Activated CD4-positive, alpha-beta T cell treated with anti-CD3 and anti-CD28 coated beads, Interleukin-2, amount 50 U/mL, for 48 hours (primary cell): Measurements from ENCODE around the gene PRCC.
A peak's percentile ranks its signal among the peaks of the same experiment; 100 is the strongest.

Experiments used
- DNase-seq, 2 experiments: peaks; one replicate each; pipeline ENCODE4 v3.0.0-alpha.2; 2020

Gene PRCC

GRCh38 chr1:156815307-156815826 is 48.0 kb downstream of the PRCC start:
- no peak for DNase-seq

- DNase-seq, result peak in 1 of 2 experiments; percentile 29
Observed at GRCh38 chr1:156815961-156816422, 48.7 kb downstream of the PRCC start.

GRCh38 chr1:156816561-156817328 is 49.4 kb downstream of the PRCC start, which contains the start of gene SH2D2A:
Gene SH2D2A (minus strand): TSS chr1:156816848. CDS start chr1:156816708, 140 bp downstream.
- peak; percentile 91 to 94 for DNase-seq

DNA sequence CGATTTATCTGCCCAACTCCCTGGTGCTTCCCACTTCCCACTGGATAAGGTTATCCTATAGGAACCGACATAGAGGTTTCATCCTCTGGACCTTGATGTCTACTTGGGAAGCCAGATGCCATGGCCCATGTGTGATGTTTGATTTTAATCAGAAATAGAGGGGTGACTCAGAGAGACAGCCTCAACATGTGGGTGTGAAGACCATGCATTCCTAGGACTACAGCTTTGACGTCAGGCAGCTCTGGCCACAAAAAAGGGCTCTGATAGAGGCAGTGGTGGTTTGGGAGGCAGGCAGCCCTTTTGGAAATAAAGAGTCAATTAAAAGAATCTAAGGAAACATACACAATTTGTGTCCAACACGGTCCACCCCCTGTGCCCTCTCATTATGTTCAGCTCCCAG is 54.5 kb downstream of the PRCC start:
- DNase-seq, result peak; percentile 59 to 69

- DNase-seq, result no peak
Observed at GRCh38 chr1:156822680-156823079, 55.3 kb downstream of the PRCC start.

GRCh38 chr1:156823210-156823790 is 56.0 kb downstream of the PRCC start:
- DNase-seq, result no peak

DNA sequence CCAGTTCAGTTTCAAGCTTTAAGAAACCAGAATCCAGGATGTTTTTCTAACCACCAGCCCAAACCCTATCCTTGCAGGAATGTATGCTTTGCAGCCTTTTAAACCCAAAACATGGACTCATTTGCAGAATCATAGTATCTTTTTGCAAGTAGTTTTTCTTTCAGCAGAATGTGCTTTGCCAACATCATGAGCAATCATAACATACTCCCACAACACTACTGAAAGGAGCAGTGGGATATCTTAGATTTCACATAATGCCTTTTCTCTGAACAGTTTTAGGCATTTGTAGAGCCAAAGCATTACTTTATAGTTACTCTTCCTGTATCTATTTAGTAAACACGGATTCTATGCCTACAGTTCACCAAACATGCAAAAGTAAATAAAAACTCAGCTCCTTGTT is 59.3 kb downstream of the PRCC start:
- DNase-seq, result no peak

GRCh38 chr1:156828400-156829124 is 61.2 kb downstream of the PRCC start:
- no peak for DNase-seq

DNA sequence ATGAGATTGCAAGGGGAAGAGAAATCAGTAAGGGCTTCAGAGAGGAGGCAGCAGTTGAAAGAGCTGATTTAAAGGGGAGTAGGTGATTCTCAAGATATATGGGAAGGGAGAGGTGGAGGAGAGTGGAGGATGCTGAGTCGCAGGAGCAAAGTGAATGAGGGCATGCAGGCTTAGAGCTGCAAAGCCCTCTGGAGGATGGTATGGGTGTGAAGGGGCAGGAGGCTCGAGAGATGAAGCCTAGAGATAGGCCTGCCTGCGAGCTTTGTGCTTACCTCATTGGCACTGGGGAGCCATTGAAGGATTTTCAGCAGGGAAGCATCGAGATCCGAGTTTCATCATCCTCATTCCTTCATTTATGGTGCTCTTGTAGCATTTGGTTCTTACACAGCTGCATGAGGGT is 65.1 kb downstream of the PRCC start:
- no peak for DNase-seq

DNA sequence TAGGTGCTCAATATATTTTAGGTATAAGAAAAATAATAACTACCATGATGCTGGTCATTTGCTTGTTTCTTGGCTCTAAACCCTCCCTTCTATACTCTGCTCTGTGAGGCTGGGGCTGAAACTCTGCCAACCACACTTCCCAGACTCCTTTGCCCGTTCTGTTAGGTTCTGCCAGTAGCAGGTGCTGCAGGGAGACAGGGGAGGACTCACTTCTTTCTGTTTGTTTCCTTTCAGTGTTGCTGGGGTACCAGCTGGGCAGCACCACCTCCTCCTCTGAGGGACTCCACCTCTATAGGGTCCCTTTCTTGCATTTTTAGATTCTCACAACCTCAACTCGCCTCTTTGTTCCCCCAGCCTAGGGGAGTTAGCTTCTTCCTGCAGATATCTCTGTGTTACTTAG is 66.3 kb downstream of the PRCC start:
- DNase-seq, result no peak

- DNase-seq, result no peak
Observed at GRCh38 chr1:156834322-156834721, 67.0 kb downstream of the PRCC start.

GRCh38 chr1:156836041-156836654 is 68.8 kb downstream of the PRCC start:
- peak; percentile 64 to 73 for DNase-seq

DNA sequence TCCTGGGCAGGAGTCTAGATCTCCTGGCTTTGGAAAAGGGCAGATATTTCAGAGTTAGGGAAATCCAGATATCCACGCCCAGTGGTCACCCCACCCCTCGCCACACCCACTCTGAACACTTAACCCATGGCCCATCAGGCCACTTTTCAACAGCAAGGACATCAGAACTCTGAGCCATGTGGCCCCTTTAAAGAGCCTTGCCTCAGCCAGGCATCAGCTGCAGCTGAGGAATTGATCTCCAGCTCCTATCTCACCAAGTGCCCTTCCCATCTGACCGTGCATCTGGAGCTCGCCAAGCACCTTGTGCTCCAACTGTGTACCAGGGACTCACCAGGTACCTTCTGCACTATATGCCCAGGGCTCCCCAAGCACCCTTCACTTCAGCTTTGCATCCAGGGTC is 69.6 kb downstream of the PRCC start:
- DNase-seq, result no peak

GRCh38 chr1:156838972-156839371 is 71.6 kb downstream of the PRCC start:
- DNase-seq, result peak; percentile 48 to 58

GRCh38 chr1:156839426-156840109 is 72.2 kb downstream of the PRCC start:
- no peak for DNase-seq

DNA sequence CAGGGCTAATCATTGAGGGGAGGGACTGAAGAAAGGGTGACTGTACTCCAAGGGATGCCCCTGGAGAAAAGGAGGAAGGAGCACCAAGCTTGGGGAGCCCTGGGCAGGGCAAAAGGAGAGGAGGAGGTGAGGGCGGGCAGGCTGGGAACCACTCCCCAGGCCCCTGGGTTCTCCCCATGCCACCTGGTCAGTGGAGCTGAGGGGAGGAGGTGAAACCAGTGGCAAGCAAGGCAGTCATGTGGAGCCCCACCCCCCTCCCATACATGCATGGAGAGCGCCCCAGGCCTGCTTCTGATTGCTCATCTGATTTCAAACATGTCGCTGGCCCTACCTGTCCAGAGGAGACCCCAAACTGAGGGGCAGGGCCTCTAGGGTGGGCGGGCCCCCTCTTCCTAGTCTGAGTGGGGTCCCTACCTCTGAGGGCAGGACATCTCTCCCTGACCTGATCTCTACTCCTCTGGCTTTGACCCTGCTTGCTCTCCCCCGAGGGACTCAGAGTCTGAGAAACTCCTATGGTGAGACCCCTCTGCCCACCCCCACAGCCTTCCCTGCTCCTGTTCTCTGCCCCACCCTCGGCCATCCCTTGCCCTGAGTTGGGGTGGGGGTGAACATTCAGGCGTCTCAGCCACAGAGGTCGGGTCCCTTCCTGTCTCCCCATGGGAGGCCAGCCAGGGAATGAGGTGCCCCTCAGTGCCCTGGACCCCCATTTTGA is 73.0 kb downstream of the PRCC start:
- no peak for DNase-seq

DNA sequence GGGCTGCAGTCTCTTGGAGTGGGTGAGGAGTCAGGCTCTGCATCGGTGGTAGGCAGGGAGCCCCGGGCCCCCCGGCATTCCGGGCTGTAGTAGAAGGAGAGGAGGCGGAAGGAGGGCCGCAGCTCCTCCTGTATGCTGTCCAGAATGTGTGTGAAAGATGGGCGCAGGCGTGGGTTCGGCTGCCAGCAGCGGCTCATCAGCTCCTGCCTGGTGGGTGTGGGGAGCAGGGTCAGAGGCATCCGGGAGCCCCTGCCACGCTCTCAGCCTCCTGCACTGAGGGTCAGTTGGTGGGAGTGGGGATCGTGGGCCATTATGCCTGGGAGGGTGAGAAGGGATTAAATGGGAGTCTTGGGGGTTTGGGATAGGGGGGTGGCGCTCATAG is 73.6 kb downstream of the PRCC start:
- no peak for DNase-seq

DNA sequence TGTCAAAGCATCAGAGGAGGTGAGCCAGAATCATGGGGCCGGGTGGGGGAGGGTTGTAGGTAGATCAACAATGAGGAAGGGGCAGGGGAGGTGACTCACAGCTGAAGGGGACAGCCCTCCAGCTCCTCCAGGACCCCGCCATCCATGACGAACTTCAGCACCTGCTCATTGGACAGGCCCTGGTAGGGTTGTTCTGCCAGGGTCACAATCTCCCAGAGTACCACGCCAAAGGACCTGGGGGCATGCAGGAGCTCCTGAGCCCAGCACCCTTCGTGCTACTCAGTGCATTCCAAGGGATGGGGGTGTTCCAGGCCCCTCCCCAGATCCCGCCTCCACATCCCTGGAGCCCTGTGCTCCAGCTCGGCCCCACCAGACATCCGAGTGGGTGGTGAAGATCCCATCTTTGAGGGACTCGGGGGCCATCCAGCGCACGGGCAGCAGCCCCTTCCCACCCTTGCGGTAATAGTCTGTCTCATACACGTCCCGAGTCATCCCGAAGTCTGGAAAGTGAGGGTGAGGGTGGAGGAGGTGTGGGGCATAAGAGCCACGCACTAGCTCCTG is 74.0 kb downstream of the PRCC start:
- no peak for DNase-seq

DNA sequence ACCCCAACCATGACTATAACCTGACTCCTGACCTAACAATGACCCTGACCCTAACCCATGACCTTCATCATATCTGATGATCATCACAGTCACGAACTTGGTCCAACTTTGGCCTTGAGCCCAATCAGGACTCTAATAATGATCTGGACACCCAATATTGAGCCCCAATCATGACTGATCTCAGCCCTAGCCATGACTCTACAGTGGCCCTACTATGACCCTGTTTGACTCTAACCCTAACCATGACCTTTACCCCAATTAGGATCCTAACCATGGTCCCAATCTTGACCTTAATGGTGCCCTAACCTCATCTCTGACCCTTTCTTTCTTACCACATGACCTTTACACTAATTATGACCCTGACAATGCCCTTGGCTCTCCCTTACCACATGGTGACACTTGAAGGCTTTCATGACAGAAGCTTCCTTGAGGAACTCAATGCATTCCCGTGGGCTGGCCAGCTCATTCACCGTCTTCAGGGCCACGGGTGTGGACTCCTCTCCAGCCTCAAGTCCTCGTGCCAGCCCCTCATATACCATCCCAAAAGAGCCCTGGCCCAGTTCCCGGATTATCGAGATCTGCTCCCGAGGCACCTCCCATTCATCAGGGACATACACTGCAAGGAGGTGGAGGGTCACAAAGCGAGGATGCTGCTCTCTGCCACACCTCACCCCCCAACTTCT is 75.4 kb downstream of the PRCC start:
- DNase-seq, result no peak

GRCh38 chr1:156844102-156844501 is 76.8 kb downstream of the PRCC start:
- DNase-seq, result no peak

- no peak for DNase-seq
Observed at GRCh38 chr1:156844638-156845037, 77.3 kb downstream of the PRCC start.
